ENCODE results near the gene TGM5.
A peak's percentile ranks its signal among the peaks of the same experiment; 100 is the strongest.
"Not testable (repeated sequence)": the region's sequence is repeated elsewhere in the genome, so short reads cannot be mapped to it uniquely, and the experiment has no call there.

TGM5 gene

DNA sequence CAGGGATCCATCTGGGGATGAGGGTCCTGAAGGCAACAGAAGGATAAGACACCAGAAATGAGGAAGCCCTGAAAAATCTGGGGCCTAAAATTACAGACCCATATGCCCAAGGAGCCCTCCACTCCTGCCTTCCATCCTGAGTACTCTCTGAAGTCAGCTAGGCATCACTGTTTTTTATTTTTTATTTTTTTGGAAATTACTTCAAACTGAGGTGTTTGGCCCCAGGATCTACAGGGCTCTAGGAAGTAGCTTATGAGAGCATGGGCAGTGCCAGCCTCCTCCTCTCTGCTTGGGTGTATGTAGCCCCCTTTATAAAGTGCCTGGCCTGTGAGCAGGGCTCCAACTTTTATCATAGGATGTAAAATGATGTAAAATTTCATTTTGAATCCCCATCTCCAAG, 53.8 kb downstream of the TGM5 start:
- no peak for DNase-seq

GRCh38 chr15:43212299-43212698, 54.4 kb downstream of the TGM5 start:
- DNase-seq, result no peak

- no peak for DNase-seq
Measured at GRCh38 chr15:43211224-43211735, 55.4 kb downstream of the TGM5 start.

DNA sequence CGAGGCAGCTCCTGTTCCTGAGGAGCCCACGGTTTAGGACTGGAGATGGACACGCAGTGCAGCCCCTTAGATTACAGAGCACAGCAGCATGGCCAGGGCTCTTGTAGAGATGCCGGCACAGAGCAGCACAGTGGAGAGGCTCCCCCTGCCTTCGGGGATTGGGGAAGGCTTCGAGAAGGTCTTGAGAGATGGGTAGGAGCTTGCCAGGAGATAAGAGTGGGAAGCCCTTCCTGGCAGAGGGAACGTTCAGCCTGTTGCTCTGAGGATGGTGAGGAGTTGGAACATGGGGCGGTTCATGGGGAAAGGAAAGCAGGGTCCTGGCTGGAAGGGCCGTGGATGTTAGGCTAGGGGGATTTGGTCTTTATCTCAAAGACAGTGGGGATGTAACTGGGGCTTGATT, 55.9 kb downstream of the TGM5 start:
- no peak for DNase-seq

- DNase-seq, result no peak
Measured at GRCh38 chr15:43210172-43210745, 56.5 kb downstream of the TGM5 start.

DNA sequence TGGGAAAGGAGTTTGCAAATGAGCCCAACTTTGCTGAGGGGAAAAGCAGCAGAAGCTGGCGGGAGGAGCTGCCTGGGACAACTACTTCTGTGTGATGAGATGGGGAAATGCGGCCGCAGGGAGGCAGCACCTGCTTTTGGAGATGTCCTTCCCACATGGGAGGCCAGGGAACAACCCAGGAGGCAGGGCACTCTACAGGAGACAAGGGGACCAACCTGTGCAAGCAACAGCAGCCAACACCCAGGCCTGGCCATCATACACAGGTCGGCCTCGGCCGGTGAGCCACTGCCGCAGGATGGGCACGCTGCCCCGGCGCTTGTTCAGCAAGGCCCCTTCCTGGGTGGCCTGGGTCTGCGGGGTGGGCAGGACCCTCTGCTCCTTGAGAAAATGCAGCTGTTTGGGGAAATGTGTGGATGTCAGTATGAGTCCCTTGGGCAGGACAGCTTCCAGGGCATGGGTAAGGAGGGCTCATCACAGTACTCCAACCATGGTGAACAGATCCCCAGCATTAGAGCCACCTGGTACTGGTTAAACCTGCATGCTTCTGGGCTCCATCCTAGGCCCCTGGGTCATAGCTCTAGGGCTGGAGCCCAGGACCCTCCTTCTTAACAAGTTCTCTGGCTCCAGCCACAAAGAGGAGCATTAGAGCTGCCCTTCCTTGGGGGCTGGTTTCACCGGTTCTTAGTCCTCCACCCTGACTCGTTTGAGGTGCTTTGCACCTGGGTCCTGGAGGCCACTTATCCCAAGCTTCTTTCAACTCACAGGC, 57.5 kb downstream of the TGM5 start:
- no peak for DNase-seq

DNA sequence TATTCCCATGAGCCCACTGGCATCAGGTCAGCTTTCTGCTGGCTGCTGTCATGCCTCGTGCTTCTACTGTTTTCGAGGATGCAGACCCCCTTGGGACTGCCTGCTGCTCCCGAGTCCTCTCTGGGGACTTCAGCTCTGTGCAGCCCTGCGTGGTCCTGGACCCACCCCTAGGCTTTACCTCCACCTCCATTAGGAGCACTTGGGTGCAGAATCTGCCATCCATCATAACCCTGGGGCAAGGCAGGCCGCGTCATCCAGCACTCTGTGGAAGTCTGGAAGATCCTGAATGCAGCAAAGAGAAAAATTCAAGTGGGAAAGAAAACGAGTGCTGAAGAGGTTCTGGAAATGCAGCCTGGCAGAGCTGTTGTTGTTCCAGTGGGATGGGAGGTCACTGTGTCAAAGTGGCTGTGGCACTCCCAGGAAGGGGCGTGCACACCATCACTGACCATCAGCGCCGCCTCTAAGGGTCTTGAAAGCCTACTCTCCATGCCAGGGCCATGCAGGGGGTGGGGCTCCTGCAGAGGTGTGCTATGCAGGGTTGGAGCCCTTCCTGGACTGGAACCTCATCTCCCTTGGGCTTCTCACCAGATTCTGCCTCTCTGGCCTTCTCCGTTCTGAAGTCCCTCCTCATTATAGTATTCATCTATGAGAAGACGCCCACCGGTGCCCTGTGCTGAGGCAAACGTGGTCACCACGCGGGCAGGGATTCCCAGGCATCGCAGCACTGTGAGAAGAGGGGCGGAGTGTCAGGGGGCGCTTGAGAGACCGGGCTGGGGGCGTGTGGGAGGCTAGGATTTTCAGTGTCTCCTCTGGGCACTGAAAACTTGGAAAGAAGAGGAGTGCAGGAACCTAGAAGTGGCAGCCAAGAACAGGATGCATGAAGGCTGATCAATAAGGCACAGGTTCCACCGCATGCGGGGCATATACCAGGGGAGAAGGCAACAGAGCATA, 58.4 kb downstream of the TGM5 start:
- DNase-seq, result no peak

DNA sequence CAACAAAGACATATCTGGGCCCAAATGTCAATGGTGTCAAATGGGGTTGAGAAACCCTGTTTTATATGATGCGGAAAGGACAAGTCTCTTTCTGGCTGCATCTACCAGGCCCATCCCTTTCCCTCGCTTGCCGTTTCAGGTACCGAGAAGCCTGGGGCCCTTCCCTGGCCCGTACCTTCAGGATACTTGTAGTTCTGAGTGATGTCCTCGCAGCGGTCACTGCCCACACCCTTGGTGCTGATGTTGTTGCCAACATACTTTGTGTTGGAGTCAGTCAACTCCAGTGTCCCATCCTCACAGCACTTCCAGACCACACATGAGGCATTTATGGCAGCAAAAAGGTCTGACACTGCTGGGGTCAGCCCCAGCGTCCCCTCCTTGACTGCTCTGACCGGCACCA, 59.7 kb downstream of the TGM5 start:
- DNase-seq, result no peak

DNA sequence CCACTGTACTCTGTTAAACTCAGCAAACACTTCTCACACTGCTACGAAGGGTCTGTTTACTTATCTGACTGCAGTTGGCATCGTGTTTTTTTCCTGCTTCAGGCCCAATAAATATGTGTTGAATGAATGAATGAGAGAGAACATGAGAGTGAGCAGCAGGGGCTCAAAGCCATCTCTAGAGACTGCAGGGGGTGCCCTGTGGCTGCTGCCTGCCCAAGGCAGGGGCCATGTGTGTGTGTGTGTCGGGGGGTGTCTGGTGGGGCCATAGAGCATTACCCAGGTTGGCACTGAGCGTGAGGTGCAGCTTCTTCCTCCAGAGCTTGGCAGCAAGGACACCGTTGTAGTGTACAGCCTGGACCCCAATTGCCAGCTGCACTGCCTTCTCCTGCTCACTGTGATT, 60.7 kb downstream of the TGM5 start:
- DNase-seq, result no peak

DNA sequence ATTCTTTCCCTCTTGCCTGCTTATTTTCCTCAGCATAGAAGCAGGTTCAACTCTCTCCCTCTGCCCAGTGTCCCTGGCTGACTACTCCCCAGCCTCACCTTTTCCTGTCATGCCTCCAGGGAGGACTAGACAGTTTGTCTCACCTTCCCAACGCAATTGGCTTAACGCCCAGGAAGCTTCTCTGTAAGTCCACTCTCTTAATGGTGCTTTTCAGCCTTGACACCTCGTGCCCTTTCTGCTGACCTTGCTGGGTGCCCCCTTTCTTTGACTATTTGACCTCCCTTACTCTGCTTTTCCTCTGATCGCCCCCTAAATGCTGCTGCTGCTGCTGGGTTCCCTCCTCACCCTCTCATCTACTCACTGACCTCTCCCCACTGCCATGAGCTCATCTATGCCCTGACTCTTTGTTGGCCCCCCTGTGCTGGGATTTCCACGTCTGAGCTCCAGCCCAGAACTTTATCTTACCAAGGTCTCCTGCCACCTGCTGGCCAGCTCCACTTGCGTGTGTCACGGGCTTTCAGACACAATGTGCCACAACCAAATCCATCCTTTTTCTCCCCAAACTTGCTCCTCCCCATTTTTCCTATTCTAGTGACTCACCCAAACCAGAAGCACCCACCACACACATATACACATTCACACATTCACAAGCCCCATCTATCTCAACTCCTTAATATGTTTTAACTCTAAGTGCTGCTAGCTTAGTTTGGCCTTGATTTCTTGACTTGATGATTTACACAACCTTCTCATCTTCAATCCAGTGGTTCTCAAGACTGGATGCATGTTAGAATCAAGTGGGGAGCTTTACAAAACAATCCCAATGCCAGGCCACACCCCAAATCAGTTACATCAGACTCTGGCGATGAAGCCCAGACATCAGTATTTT, 62.5 kb downstream of the TGM5 start:
- peak; percentile 17 for DNase-seq

DNA sequence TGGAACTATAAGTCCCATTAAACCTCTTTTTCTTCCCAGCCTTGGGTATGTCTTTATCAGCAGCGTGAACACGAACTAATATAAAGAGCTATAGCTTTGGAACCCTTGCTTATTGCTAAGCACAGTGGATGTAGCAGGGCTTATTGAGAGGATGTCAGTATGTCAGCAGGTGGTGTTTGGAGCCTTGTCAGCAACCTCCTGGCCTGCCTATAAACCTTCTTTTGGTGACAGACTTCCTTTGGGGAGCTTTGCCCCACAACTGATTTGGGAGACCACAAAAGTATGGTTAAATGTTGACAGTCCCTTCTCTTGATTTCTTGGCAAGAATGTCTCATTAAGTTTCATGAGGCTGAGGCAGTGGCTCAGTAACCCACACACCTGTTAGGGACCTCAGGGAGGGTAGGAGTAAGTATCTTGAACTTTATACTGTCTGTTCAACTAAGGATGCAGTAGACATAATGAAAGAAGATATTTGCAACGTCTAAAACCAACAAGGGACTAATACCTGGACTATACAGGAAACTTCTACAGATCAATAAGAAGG, 66.7 kb downstream of the TGM5 start:
- DNase-seq, result no peak

GRCh38 chr15:43198992-43199391, 67.7 kb downstream of the TGM5 start:
- no peak for DNase-seq

- DNase-seq, result not testable (repeated sequence)
Measured at GRCh38 chr15:43198556-43198955, 68.2 kb downstream of the TGM5 start.

- not testable (repeated sequence) for DNase-seq
Measured at GRCh38 chr15:43197773-43198172, 69.0 kb downstream of the TGM5 start.

- DNase-seq, result no peak
Measured at GRCh38 chr15:43196760-43197548, 69.8 kb downstream of the TGM5 start.

GRCh38 chr15:43194795-43195194, 71.9 kb downstream of the TGM5 start:
- DNase-seq, result no peak

DNA sequence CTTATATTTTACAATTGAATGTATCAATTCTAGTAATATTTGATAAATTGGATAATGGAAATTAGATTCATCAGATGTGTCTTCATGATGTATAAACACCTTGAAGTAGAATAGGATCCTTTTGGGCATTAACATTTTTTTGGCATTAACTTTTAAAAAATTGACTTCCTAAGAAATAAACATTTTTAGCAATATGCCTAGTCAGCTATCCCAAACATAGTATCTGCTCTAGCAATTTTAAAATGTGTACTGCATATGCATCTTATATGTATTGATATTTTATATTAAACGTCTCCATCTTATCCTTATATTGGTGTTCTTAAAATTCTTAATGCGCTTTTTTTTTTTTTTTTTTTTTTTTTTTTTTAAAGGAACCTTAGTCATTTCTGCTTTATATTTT, 73.0 kb downstream of the TGM5 start:
- no peak for DNase-seq

DNA sequence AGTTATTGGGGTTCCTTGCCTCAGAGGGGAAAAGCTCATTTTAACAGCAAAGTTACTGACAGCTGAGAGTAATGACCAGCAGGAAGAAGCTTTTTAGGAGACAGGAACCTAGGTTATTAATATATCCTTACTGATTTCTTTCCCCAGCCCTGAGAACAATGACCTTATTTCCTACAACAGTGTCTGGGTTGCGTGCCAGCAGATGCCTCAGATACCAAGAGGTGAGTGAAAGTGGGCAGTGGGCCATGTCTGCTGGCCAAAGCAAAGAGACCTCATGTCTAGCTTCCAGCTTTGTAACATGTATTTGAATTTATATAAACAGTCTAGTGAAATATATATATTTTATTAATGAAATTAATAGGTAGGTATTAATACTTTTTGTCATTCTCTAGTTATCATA, 76.5 kb downstream of the TGM5 start:
- DNase-seq, result no peak

DNA sequence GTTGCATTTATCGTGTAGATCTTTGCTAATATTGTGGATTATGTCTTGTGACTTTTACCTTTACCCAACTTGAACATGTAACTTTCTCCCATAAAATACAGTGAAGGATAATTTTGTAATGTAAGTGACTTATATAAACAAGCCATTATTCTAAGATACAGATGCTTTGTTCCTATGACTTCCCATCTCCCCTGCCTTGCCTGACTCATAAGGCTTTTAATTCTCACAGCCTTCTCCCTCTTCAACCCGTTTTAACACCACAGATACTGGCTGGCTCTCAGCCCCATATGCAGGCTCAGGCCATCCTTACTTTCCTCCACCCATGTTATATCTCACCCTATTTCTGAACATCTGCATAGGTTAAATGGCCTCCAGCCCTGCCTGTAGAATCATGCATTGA, 77.4 kb downstream of the TGM5 start:
- DNase-seq, result no peak

- no peak for DNase-seq
Measured at GRCh38 chr15:43187544-43188155, 79.1 kb downstream of the TGM5 start.

- no peak for DNase-seq
Measured at GRCh38 chr15:43186003-43186353, 80.8 kb downstream of the TGM5 start.
